ENCODE data around the gene RBM17. TPM values are rescaled to one million over a fixed set of nuclear protein-coding genes. Genes with fewer than 3 reads are reported as not detected.
"Not testable (repeated sequence)": the region's sequence is repeated elsewhere in the genome, so short reads cannot be mapped to it uniquely, and the experiment has no call there.

RBM17 gene
- total RNA-seq, 2 experiments from 2014 or later: 213 to 217 TPM

DNA sequence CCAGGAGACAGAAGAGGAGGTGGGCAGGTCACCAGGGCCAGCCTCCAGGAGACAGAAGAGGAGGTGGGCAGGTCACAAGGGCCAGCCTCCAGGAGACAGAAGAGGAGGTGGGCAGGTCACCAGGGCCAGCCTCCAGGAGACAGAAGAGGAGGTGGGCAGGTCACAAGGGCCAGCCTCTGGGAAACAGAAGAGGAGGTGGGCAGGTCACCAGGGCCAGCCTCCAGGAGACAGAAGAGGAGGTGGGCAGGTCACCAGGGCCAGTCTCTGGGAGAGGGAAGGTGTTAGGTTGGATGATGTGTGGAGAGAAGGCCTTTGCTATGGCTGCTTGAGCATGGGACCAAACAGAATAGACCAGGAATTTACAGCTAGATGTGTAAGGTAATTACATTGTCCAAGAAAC is 38.6 kb downstream of the RBM17 start:
- H3K36me3 Mint-ChIP-seq (ENCODE audit: low read depth): not testable (repeated sequence)

DNA sequence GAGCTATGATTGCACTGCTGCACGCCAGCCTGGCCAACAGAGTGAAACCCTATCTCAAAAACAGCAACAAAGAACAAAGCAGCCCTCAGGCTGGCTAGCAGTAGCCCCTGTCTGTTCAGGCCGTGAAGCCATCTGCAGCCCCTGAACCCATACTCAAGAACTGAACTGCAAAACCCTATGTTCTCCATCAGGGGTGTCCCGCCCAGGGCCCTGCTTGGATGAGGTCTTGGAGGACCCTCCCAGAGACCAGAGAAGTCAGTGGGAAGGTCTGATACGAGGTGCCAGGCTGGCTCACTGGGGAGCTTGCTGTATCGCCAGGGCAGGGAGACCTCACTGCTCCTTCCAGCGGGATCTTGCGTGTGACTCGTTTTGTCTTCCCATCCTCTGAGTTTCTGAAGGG is 39.3 kb downstream of the RBM17 start:
- ChIA-PET CTCF (interaction anchor here (1.1 kb wide), 1 partner anchor 9 kb away, joined by 3 read pairs; no protein-coding TSS in a partner anchor), POLR2A (interaction anchor here (1.0 kb wide), 1 partner anchor 16 kb away, joined by 3 read pairs; no protein-coding TSS in a partner anchor)
- peaks cover 38% of the 10 kb centered on the region for H3K4me1 Mint-ChIP-seq (ENCODE audit: low read depth)
- H3K4me3 Mint-ChIP-seq: no peak overlapping the region
- no peaks in the 10 kb centered on the region for H3K9me3 Mint-ChIP-seq (ENCODE audit: insufficient read depth)
- H3K27me3 Mint-ChIP-seq (ENCODE audit: low read depth): peaks cover 8% of the 10 kb centered on the region
- DNase-seq (no peak), ATAC-seq (no peak)
- H3K36me3 Mint-ChIP-seq (ENCODE audit: low read depth): no peaks in the 10 kb centered on the region
- no peak overlapping the region for H3K27ac Mint-ChIP-seq

More for the DNA sequence above, 38.6 kb downstream of the RBM17 start:
- DNase-seq; H3K27me3 Mint-ChIP-seq (ENCODE audit: low read depth); H3K27ac Mint-ChIP-seq; ATAC-seq; POLR2A ChIA-PET; H3K4me3 Mint-ChIP-seq; H3K9me3 Mint-ChIP-seq (ENCODE audit: insufficient read depth): not testable (repeated sequence)
- CTCF ChIA-PET: interaction anchor here (1.1 kb wide), 1 partner anchor 9 kb away, joined by 3 read pairs; no protein-coding TSS in a partner anchor
- H3K4me1 Mint-ChIP-seq (ENCODE audit: low read depth): peaks cover 40% of the 10 kb centered on the region

DNA sequence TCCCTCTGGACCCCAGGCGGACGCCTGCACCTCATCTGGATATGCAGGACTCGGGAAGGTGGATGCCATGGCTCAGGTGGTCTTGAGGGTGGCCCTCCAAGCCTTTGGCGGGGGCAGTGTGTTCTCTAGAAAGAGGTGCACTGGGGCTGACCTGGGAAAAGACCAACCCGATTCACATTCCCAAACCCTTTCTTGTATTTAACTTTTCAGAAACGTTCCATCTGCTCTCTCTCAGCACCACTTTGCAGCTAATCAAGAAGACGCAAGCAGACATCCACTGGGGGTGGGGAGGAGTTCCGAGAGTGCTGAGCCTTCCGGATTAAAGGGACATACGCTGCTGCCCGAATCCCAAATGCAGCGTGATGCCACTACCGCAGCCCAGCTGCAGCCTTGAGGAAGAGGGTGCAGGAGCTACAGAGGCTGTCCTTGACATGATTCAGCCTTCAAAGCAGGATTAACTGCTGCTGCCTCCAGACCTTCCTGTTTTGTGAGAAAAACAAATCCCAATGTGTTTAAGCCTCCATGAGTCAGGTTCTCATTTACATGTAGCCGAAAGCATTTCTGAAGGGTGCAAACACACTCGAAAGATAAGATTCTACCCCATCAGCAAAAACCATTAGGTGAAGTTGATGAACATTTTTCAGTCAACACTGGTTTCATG is 39.9 kb downstream of the RBM17 start:
- Mint-ChIP-seq H3K27ac (no peak overlapping the region), H3K9me3 (ENCODE audit: insufficient read depth) (no peaks in the 10 kb centered on the region), H3K4me3 (no peak overlapping the region), H3K36me3 (ENCODE audit: low read depth) (no peaks in the 10 kb centered on the region), H3K27me3 (ENCODE audit: low read depth) (peaks cover 8% of the 10 kb centered on the region), H3K4me1 (ENCODE audit: low read depth) (peaks cover 32% of the 10 kb centered on the region)
- ChIA-PET CTCF (interaction anchor here (0.7 to 1.8 kb wide), 6 partner anchors 10 to 273 kb away, joined by 3 to 5 read pairs (median 4); no protein-coding TSS in a partner anchor), POLR2A (interaction anchor here (1.0 to 1.2 kb wide), 2 partner anchors 15 to 18 kb away, joined by 3 read pairs; no protein-coding TSS in a partner anchor)
- DNase-seq: no peak
- no peak for ATAC-seq

DNA sequence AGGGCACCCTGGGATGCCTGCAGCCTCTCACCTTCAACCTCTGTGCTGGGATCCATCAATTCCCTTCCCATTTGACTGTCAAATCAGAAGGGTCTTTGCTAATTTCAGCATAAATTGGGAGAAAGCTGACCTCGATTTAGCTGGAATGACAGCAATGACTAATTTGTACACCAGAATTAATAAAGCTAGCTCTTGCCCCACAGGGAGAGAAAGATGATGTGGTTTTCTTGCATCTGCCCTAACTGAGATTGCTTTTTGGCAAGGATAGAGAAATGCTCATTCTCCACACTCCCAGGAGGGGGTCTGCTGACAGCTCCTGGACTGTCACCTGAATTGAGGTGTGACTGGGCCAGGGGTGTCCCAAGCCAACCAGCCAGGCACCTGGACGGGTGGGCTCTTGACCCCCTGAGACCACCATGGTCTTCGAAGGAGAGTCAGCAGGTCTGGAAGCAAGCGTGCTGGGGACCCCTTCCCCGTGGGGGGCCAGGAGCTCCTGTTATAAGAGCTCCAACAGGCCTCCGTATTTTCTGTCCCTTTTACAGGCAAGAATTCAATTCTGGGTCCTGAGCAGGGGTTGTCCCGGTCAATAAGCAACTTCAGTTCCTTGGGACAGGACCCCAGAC is 42.1 kb downstream of the RBM17 start:
- no peak overlapping the region for H3K27ac Mint-ChIP-seq
- H3K36me3 Mint-ChIP-seq (ENCODE audit: low read depth): no peaks in the 10 kb centered on the region
- ATAC-seq: no peak
- H3K4me1 Mint-ChIP-seq (ENCODE audit: low read depth): peaks cover 40% of the 10 kb centered on the region
- ChIA-PET CTCF (interaction anchor here (0.9 to 1.8 kb wide), 3 partner anchors 21 to 275 kb away, joined by 3 to 6 read pairs (median 5); no protein-coding TSS in a partner anchor), POLR2A (no interaction called here)
- DNase-seq: no peak
- H3K27me3 Mint-ChIP-seq (ENCODE audit: low read depth): peaks cover 8% of the 10 kb centered on the region
- H3K4me3 Mint-ChIP-seq: no peak overlapping the region
- no peaks in the 10 kb centered on the region for H3K9me3 Mint-ChIP-seq (ENCODE audit: insufficient read depth)

DNA sequence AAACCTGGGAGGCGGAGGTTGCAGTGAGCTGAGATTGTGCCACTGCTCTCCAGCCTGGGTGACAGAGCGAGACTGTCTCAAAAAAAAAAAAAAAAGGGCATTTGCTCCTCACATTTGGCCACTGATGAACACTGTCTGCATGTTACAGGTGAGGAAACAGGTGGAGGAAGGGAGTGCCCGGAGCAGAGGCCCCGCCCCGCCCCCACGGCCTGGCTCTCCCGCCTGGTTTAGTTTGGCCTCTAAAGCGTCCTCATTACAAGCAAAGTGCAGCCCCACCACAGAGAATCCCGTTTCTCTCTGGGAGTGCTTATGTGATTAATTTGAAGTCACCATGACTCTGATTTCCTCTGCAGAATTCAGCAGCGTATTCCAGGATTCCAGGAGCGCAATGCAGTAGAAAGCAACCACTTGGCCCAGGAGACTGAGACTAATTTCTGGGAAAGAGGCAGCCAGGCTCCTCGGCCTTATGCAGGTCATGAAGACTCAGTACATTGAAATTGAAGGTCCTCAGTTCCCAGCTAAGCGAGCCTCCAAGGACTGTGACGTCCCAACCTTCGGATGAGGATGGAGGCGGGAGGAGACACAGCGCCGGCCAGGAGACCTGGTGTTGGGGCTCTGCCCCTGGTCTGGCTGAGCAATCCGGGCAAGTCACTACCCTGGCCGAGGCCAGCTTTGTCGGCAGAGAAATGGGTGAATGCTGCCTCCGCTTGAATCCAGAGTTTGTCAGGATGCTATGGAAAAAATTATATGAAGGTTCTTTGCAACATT is 44.7 kb downstream of the RBM17 start:
- Mint-ChIP-seq H3K9me3 (ENCODE audit: insufficient read depth) (no peaks in the 10 kb centered on the region), H3K4me3 (no peak overlapping the region), H3K27ac (no peak overlapping the region), H3K36me3 (ENCODE audit: low read depth) (no peaks in the 10 kb centered on the region), H3K4me1 (ENCODE audit: low read depth) (peaks cover 49% of the 10 kb centered on the region), H3K27me3 (ENCODE audit: low read depth) (peaks cover 9% of the 10 kb centered on the region)
- no peak for DNase-seq
- ChIA-PET CTCF (interaction anchor here (1.1 to 1.5 kb wide), 3 partner anchors 47 to 268 kb away, joined by 4 to 5 read pairs (median 4); partner anchors contain the start of gene PFKFB3), POLR2A (no interaction called here)
- no peak for ATAC-seq

DNA sequence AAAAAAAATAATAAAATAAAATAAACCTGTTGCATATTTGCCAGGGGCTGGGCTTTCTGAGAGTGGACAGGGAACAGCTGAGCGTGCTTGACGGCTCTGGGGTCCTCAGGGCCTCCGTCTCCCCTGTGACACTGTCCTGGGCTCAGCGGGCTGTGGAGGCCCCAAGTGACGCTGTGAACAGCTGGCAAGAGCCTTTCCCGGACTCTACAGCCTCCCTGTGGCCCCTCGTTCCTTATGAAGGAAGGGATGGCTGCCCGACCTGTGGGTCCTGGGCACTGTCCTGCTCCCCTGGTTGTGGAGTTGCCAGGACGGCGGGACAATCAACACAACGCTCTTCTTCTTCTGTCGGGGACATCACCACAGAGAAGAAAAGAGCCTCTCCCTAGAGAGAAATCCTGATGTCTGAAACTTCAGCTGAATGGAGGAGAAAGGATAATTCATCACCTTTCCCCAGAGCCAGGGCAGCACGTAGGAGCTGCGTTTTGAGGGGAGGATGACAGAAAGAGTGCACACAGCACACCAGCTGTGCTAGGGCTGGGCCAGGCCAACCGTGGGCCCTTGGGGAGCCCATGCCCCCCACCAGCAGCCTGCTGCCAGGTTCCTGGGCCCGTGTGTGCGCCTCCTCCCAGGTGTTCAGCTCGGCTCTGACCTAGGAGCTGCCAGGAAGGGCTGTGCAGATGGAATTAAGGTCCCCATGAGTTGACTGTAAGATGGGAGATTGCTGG is 45.4 kb downstream of the RBM17 start:
- ATAC-seq (no peak), DNase-seq (no peak)
- H3K36me3 Mint-ChIP-seq (ENCODE audit: low read depth): no peaks in the 10 kb centered on the region
- peaks cover 42% of the 10 kb centered on the region for H3K4me1 Mint-ChIP-seq (ENCODE audit: low read depth)
- ChIA-PET POLR2A (no interaction called here), CTCF (interaction anchor here (0.7 to 1.5 kb wide), 6 partner anchors 16 to 267 kb away, joined by 3 to 5 read pairs (median 4); partner anchors contain the start of gene PFKFB3)
- H3K9me3 Mint-ChIP-seq (ENCODE audit: insufficient read depth): no peaks in the 10 kb centered on the region
- no peak overlapping the region for H3K4me3 Mint-ChIP-seq
- H3K27ac Mint-ChIP-seq: no peak overlapping the region
- H3K27me3 Mint-ChIP-seq (ENCODE audit: low read depth): peaks cover 6% of the 10 kb centered on the region

DNA sequence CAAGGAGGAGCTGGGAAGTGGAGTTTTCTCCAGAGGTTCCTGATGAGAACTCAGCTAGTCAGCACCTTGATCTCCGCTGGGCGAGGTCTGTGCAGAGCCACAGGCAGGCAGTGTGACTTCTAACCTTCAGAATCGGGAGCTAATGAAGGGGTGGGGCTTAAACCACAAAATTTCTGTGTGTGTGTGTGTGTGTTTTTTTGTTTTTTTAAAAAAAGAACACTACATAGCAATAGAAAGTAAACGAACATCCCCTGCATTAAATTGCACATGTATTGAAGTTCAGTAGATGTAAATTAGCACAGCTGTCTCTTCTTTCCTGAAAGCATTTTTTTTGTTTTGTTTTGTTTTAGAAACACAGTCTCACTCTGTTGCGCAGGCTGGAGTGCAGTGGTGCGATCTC is 46.2 kb downstream of the RBM17 start:
- ChIA-PET POLR2A (interaction anchor here (0.7 to 1.1 kb wide), 2 partner anchors 9 to 13 kb away, joined by 3 read pairs; no protein-coding TSS in a partner anchor), CTCF (interaction anchor here (0.7 to 2.6 kb wide), 7 partner anchors 17 to 277 kb away, joined by 3 to 11 read pairs (median 4); partner anchors contain the start of gene PFKFB3)
- H3K27me3 Mint-ChIP-seq (ENCODE audit: low read depth): peaks cover 4% of the 10 kb centered on the region
- H3K4me1 Mint-ChIP-seq (ENCODE audit: low read depth): peaks cover 40% of the 10 kb centered on the region
- H3K9me3 Mint-ChIP-seq (ENCODE audit: insufficient read depth): no peaks in the 10 kb centered on the region
- no peaks in the 10 kb centered on the region for H3K36me3 Mint-ChIP-seq (ENCODE audit: low read depth)
- H3K4me3 Mint-ChIP-seq: no peak overlapping the region
- H3K27ac Mint-ChIP-seq: no peak overlapping the region
- no peak for ATAC-seq
- no peak for DNase-seq

DNA sequence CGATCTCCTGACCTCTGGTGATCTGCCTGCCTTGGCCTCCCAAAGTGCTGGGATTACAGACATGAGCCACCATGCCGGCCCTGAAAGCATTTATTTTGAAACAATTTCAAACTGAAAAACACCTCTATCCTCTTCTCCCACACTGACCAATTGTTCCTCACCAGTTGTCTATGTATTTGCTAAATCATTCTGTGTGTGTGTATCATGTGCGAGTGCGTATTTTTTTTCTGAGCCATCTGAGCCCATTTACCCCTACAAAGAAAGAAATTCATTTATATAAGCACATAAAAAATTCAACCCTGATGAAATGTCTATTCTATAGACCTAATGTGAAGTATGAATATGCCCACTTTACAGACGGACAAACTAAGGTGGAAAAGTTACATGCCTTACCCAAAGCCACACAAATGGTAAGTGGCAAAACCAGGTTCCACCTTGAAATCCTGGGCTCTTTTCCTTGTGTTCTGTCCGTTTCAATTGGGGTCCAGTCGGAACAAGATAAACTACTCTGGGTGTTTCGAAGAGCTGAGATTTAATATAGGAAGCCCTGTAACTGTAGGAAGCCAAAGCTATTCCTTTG is 46.8 kb downstream of the RBM17 start:
- Mint-ChIP-seq H3K27ac (no peak overlapping the region), H3K4me3 (no peak overlapping the region), H3K4me1 (ENCODE audit: low read depth) (peaks cover 42% of the 10 kb centered on the region), H3K27me3 (ENCODE audit: low read depth) (peaks cover 3% of the 10 kb centered on the region), H3K9me3 (ENCODE audit: insufficient read depth) (no peaks in the 10 kb centered on the region), H3K36me3 (ENCODE audit: low read depth) (no peaks in the 10 kb centered on the region)
- DNase-seq (no peak), ATAC-seq (no peak)
- ChIA-PET POLR2A (interaction anchor here (0.7 to 1.6 kb wide), 4 partner anchors 9 to 45 kb away, joined by 3 to 6 read pairs (median 4); no protein-coding TSS in a partner anchor), CTCF (interaction anchor here (0.7 to 4.5 kb wide), 11 partner anchors 9 to 277 kb away, joined by 3 to 19 read pairs (median 9); partner anchors contain the start of gene PFKFB3)

DNA sequence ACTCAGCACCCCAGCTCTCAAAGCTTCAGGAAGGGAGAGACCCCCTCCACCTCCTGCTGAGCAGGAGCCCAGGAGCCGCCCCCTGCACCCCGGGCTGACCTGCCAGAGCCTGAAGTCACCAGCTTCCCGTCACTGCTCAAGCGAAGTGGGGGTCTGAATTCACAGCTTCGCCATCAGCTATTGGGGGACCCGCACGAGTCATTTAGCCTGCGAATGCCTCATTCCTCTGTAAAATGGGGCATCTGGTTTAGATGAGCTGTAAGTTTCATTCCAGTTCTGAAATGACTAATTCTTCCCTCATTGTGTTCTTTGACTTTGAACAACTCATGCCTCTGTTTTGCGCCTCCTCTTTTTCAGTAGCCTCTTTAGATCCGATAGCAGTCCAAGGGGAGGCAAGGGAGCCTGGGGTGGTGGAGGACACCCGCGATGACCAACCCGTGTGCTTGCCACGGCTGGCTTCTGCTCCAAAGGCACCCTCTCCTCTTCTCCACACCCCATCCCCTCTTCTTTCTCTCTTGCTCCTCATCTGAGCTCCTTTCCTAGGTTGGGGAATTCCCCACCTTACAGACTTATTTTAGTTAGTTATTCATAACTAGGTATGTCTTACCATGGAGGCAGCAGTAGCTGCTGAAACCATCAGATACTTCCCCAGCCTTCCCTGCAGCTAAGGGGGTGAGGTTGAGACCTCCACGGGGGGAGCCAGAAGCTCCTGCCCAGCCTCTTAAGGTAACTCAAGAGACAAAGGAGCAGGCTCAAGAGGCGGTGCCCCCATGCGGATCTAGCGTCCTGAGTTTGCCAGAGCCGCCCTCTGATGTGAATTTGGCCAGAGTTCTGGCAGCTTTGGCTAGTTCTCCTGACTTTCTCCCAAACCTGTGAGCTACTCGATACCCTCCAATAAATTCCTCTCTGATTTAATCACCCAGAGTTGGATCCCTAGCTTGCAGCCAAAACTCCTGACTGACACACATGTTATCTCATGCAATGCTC is 47.7 kb downstream of the RBM17 start:
- DNase-seq: no peak
- Mint-ChIP-seq H3K9me3 (ENCODE audit: insufficient read depth) (no peaks in the 10 kb centered on the region), H3K4me1 (ENCODE audit: low read depth) (peaks cover 44% of the 10 kb centered on the region), H3K27me3 (ENCODE audit: low read depth) (peaks cover 3% of the 10 kb centered on the region), H3K27ac (no peak overlapping the region), H3K4me3 (no peak overlapping the region), H3K36me3 (ENCODE audit: low read depth) (no peaks in the 10 kb centered on the region)
- CTCF ChIA-PET: interaction anchor here (0.9 to 4.5 kb wide), 13 partner anchors 8 to 270 kb away, joined by 3 to 19 read pairs (median 6); partner anchors contain the start of gene PFKFB3
- ATAC-seq: peak; percentile 35
- POLR2A ChIA-PET: interaction anchor here (0.6 to 1.6 kb wide), 6 partner anchors 11 to 78 kb away, joined by 3 to 6 read pairs (median 4); partner anchors contain the start of gene PFKFB3

DNA sequence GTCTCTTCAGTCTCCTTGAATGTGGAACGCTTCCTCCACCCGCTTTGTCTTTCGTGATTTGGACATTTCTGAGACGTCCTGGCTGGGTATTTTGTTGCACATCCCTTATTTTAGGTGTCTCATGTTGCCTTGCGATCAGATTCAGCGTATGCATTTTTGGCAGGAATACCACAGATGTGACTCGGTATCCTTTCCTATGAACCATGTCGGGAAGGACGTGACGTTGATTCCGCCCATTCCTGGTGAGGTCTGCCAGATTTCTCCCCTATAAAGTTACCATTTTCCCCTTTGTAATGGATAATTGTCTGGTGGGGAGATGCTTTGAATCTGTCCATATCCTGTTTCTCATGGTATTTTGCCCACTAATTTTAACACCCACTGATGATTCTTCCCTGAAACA is 49.6 kb downstream of the RBM17 start:
- ATAC-seq (no peak), DNase-seq (no peak)
- H3K27ac Mint-ChIP-seq: no peak overlapping the region
- H3K36me3 Mint-ChIP-seq (ENCODE audit: low read depth): no peaks in the 10 kb centered on the region
- peaks cover 2% of the 10 kb centered on the region for H3K27me3 Mint-ChIP-seq (ENCODE audit: low read depth)
- POLR2A ChIA-PET: no interaction called here
- CTCF ChIA-PET: interaction anchor here (1.0 to 4.5 kb wide), 4 partner anchors 13 to 268 kb away, joined by 3 to 19 read pairs (median 13); partner anchors contain the start of gene PFKFB3
- peaks cover 57% of the 10 kb centered on the region for H3K4me1 Mint-ChIP-seq (ENCODE audit: low read depth)
- H3K4me3 Mint-ChIP-seq: no peak overlapping the region
- no peaks in the 10 kb centered on the region for H3K9me3 Mint-ChIP-seq (ENCODE audit: insufficient read depth)

Measured in activated CD8-positive, alpha-beta T cell treated with anti-CD3 and anti-CD28 coated beads, Interleukin-2, amount 10 ng/mL, durations not matched to agents 7 days and 5 days (primary cell).